ENCODE data around the gene ADAR.
A peak's percentile ranks its signal among the peaks of the same experiment; 100 is the strongest.

Gene ADAR

GRCh38 chr1:154629675-154630073 is 21.7 kb upstream of the ADAR start:
- H4K8ac ChIP-seq (ENCODE audit: low read length) = no peak overlapping the region
- H3K4me2 ChIP-seq (ENCODE audit: low read length, poor library complexity, severe bottlenecking) = no peak overlapping the region
- H3K4me3 ChIP-seq (ENCODE audit: insufficient read depth in 1 of 2, low read depth in 1 of 2, low read length in 2 of 2) = no peak overlapping the region
- H3K14ac ChIP-seq (ENCODE audit: low read length in 2 of 2) = no peak overlapping the region
- H2AK5ac ChIP-seq (ENCODE audit: low read length, severe bottlenecking) = no peak overlapping the region
- H3K27me3 ChIP-seq (ENCODE audit: control insufficient read depth in 1 of 2, insufficient read depth in 1 of 2, low read length in 2 of 2) = peaks cover 3 to 9% of the 10 kb centered on the region in 2 experiments
- peaks cover 2% of the 10 kb centered on the region for H3K4me1 ChIP-seq (ENCODE audit: control insufficient read depth, insufficient read depth, low read depth, low read length)
- H2AFZ ChIP-seq (ENCODE audit: low read depth, low read length) = no peak overlapping the region
- DNase-seq = no peak
- H2BK120ac ChIP-seq (ENCODE audit: low read depth, low read length) = no peak overlapping the region
- no peak overlapping the region for H3K23ac ChIP-seq (ENCODE audit: low read length in 2 of 2)
- no peak overlapping the region for H3K9ac ChIP-seq (ENCODE audit: low read length)
- peaks cover 3% of the 10 kb centered on the region for H3K9me3 ChIP-seq (ENCODE audit: control insufficient read depth, low read length)
- no peak overlapping the region for H3K4ac ChIP-seq (ENCODE audit: low read depth in 1 of 2, low read length in 2 of 2)
- H3K18ac ChIP-seq (ENCODE audit: low read depth in 1 of 2, low read length in 2 of 2) = no peak overlapping the region
- H2BK15ac ChIP-seq (ENCODE audit: low read depth, poor library complexity, severe bottlenecking) = no peak overlapping the region
- no peak overlapping the region for H2BK5ac ChIP-seq (ENCODE audit: low read depth, low read length, poor library complexity, severe bottlenecking)
- no CpG with 5 or more reads among the region's 1 CpG for WGBS
- no peaks in the 10 kb centered on the region for H3K79me1 ChIP-seq (replicated peaks; ENCODE audit: low read length, poor library complexity, severe bottlenecking)
- H4K91ac ChIP-seq (ENCODE audit: low read length) = no peak overlapping the region
- H2BK12ac ChIP-seq (ENCODE audit: low read length in 2 of 2) = no peak overlapping the region
- H3K27ac ChIP-seq (ENCODE audit: low read length, poor library complexity, severe bottlenecking) = no peak overlapping the region
- H3K36me3 ChIP-seq (ENCODE audit: control insufficient read depth in 1 of 2, insufficient read depth in 2 of 2, low read depth in 1 of 2, low read length in 2 of 2) = no peaks in the 10 kb centered on the region

- Histone ChIP-seq H3K79me1 (replicated peaks; ENCODE audit: low read length, poor library complexity, severe bottlenecking) (no peaks in the 10 kb centered on the region), H3K14ac (ENCODE audit: low read length in 2 of 2) (no peak overlapping the region), H3K27me3 (ENCODE audit: control insufficient read depth in 1 of 2, insufficient read depth in 1 of 2, low read length in 2 of 2) (peaks cover 3 to 9% of the 10 kb centered on the region in 2 experiments), H2BK15ac (ENCODE audit: low read depth, poor library complexity, severe bottlenecking) (no peak overlapping the region), H3K18ac (ENCODE audit: low read depth in 1 of 2, low read length in 2 of 2) (no peak overlapping the region), H3K36me3 (ENCODE audit: control insufficient read depth in 1 of 2, insufficient read depth in 2 of 2, low read depth in 1 of 2, low read length in 2 of 2) (peaks cover 0 to 3% of the 10 kb centered on the region in 2 experiments), H3K23ac (ENCODE audit: low read length in 2 of 2) (no peak overlapping the region), H2BK120ac (ENCODE audit: low read depth, low read length) (no peak overlapping the region), H3K4me3 (ENCODE audit: insufficient read depth in 1 of 2, low read depth in 1 of 2, low read length in 2 of 2) (no peak overlapping the region), H2AFZ (ENCODE audit: low read depth, low read length) (no peak overlapping the region), H3K4ac (ENCODE audit: low read depth in 1 of 2, low read length in 2 of 2) (no peak overlapping the region), H4K8ac (ENCODE audit: low read length) (no peak overlapping the region), H2AK5ac (ENCODE audit: low read length, severe bottlenecking) (no peak overlapping the region), H3K4me2 (ENCODE audit: low read length, poor library complexity, severe bottlenecking) (no peak overlapping the region), H2BK5ac (ENCODE audit: low read depth, low read length, poor library complexity, severe bottlenecking) (no peak overlapping the region), H4K91ac (ENCODE audit: low read length) (no peak overlapping the region), H3K9ac (ENCODE audit: low read length) (no peak overlapping the region), H3K27ac (ENCODE audit: low read length, poor library complexity, severe bottlenecking) (no peak overlapping the region), H3K4me1 (ENCODE audit: control insufficient read depth, insufficient read depth, low read depth, low read length) (peaks cover 2% of the 10 kb centered on the region), H3K9me3 (ENCODE audit: control insufficient read depth, low read length) (peaks cover 3% of the 10 kb centered on the region), H2BK12ac (ENCODE audit: low read length in 2 of 2) (no peak overlapping the region)
- no CpG with 5 or more reads among the region's 1 CpG for WGBS
- peak; percentile 52 for DNase-seq
These were observed 21.2 kb upstream of the ADAR start for GRCh38 chr1:154629061-154629674.

DNA sequence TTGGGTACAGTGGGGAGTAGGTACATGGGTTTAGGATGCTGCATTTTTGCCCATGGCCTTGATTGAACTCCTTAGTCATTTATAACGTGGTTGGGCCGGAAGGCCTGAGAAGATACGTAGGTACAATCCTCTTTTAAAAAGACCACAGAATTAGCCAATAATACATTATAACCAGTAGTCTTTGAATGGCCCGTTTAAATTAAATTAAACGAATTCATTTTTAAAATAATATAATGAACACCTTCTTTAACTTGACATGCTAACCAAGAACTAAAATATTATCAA is 20.1 kb upstream of the ADAR start:
- Histone ChIP-seq H3K9me3 (ENCODE audit: control insufficient read depth, low read length) (peaks cover 3% of the 10 kb centered on the region), H2BK15ac (ENCODE audit: low read depth, poor library complexity, severe bottlenecking) (no peak overlapping the region), H2BK5ac (ENCODE audit: low read depth, low read length, poor library complexity, severe bottlenecking) (no peak overlapping the region), H3K79me1 (replicated peaks; ENCODE audit: low read length, poor library complexity, severe bottlenecking) (no peaks in the 10 kb centered on the region), H3K27ac (ENCODE audit: low read length, poor library complexity, severe bottlenecking) (peak overlapping the region; percentile 28), H3K4ac (ENCODE audit: low read depth in 1 of 2, low read length in 2 of 2) (peak overlapping the region in 1 of 2 experiments; percentile 72), H4K8ac (ENCODE audit: low read length) (peak overlapping the region; percentile 41), H3K9ac (ENCODE audit: low read length) (peak overlapping the region; percentile 98), H3K18ac (ENCODE audit: low read depth in 1 of 2, low read length in 2 of 2) (peak overlapping the region in 1 of 2 experiments; percentile 87), H3K14ac (ENCODE audit: low read length in 2 of 2) (no peak overlapping the region), H3K23ac (ENCODE audit: low read length in 2 of 2) (no peak overlapping the region), H4K91ac (ENCODE audit: low read length) (no peak overlapping the region), H2BK120ac (ENCODE audit: low read depth, low read length) (no peak overlapping the region), H2AK5ac (ENCODE audit: low read length, severe bottlenecking) (no peak overlapping the region), H3K4me2 (ENCODE audit: low read length, poor library complexity, severe bottlenecking) (peak overlapping the region; percentile 17), H2AFZ (ENCODE audit: low read depth, low read length) (peak overlapping the region; percentile 85), H3K4me3 (ENCODE audit: insufficient read depth in 1 of 2, low read depth in 1 of 2, low read length in 2 of 2) (peak overlapping the region in 1 of 2 experiments; percentile 94), H3K27me3 (ENCODE audit: control insufficient read depth in 1 of 2, insufficient read depth in 1 of 2, low read length in 2 of 2) (peaks cover 3 to 9% of the 10 kb centered on the region in 2 experiments), H3K4me1 (ENCODE audit: control insufficient read depth, insufficient read depth, low read depth, low read length) (peaks cover 2% of the 10 kb centered on the region), H3K36me3 (ENCODE audit: control insufficient read depth in 1 of 2, insufficient read depth in 2 of 2, low read depth in 1 of 2, low read length in 2 of 2) (peaks cover 0 to 7% of the 10 kb centered on the region in 2 experiments), H2BK12ac (ENCODE audit: low read length in 2 of 2) (no peak overlapping the region)
- no peak for DNase-seq
- 60% methylated on average over 1 of the region's 5 CpGs for WGBS

DNA sequence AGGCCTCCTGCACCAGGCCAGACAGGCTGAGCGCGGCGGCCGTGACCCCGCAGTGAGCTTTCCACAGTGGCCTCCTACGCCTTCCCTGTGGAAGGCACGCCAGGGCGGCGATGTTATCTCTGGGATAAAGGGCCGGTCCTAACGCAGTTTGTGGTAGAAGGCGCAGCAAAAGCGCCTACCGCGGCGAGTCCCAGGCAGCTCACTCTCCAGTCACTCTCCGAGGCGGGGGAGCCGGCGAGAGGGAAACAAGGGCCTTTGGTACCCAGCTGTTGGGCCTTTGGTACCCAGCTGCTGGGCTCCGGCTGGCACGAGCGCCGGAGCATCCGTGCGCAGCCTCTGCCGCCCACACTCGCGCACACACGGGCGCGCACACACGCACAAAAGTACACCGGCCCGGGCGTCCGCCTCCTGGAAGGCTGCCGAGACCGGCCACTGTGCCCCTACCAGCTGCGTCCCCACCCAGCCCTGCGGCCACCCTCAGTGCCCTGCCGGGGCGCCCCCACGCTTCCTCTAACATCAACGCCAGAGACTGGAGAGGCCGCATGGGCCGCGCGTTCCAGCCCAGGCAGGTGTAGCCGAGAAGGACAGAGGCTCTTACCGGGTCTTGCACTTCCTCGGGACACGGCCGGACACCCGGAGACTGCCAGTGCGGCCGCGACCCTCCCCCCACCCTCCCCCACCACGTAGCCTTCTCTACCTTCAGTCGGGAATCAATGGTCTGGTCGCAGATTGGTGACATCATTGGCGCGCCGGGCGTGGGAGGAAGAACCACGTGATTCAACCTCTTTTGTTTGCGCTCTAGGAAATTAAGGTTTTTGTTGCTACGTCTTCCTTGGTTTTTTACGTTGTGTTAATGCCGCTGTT is 19.5 kb upstream of the ADAR start:
- Histone ChIP-seq H3K14ac (ENCODE audit: low read length in 2 of 2) (peak overlapping the region in 1 of 2 experiments; percentile 86), H3K79me1 (replicated peaks; ENCODE audit: low read length, poor library complexity, severe bottlenecking) (no peaks in the 10 kb centered on the region), H2BK120ac (ENCODE audit: low read depth, low read length) (peak overlapping the region; percentile 8), H2BK15ac (ENCODE audit: low read depth, poor library complexity, severe bottlenecking) (peak overlapping the region; percentile 78), H3K27ac (ENCODE audit: low read length, poor library complexity, severe bottlenecking) (peak overlapping the region; percentile 61), H2AFZ (ENCODE audit: low read depth, low read length) (peak overlapping the region; percentile 85), H2BK5ac (ENCODE audit: low read depth, low read length, poor library complexity, severe bottlenecking) (peak overlapping the region; percentile 63), H3K9me3 (ENCODE audit: control insufficient read depth, low read length) (peaks cover 3% of the 10 kb centered on the region), H3K27me3 (ENCODE audit: control insufficient read depth in 1 of 2, insufficient read depth in 1 of 2, low read length in 2 of 2) (peaks cover 3 to 9% of the 10 kb centered on the region in 2 experiments), H3K4me3 (ENCODE audit: insufficient read depth in 1 of 2, low read depth in 1 of 2, low read length in 2 of 2) (peak overlapping the region; percentile 93 to 94), H4K91ac (ENCODE audit: low read length) (peak overlapping the region; percentile 75), H3K4me1 (ENCODE audit: control insufficient read depth, insufficient read depth, low read depth, low read length) (peaks cover 2% of the 10 kb centered on the region), H3K18ac (ENCODE audit: low read depth in 1 of 2, low read length in 2 of 2) (peak overlapping the region; percentile 68 to 99), H3K23ac (ENCODE audit: low read length in 2 of 2) (peak overlapping the region in 1 of 2 experiments; percentile 11), H3K9ac (ENCODE audit: low read length) (peak overlapping the region; percentile 98), H2AK5ac (ENCODE audit: low read length, severe bottlenecking) (no peak overlapping the region), H2BK12ac (ENCODE audit: low read length in 2 of 2) (peak overlapping the region in 1 of 2 experiments; percentile 64), H3K4me2 (ENCODE audit: low read length, poor library complexity, severe bottlenecking) (peak overlapping the region; percentile 35), H3K4ac (ENCODE audit: low read depth in 1 of 2, low read length in 2 of 2) (peak overlapping the region; percentile 72 to 75), H4K8ac (ENCODE audit: low read length) (peak overlapping the region; percentile 76), H3K36me3 (ENCODE audit: control insufficient read depth in 1 of 2, insufficient read depth in 2 of 2, low read depth in 1 of 2, low read length in 2 of 2) (peaks cover 0 to 10% of the 10 kb centered on the region in 2 experiments)
- DNase-seq = peak; percentile 92
- under 1% methylated on average over 64 of the region's 70 CpGs for WGBS
